Measurements from ENCODE around the gene CDC45.

The CDC45 gene

DNA sequence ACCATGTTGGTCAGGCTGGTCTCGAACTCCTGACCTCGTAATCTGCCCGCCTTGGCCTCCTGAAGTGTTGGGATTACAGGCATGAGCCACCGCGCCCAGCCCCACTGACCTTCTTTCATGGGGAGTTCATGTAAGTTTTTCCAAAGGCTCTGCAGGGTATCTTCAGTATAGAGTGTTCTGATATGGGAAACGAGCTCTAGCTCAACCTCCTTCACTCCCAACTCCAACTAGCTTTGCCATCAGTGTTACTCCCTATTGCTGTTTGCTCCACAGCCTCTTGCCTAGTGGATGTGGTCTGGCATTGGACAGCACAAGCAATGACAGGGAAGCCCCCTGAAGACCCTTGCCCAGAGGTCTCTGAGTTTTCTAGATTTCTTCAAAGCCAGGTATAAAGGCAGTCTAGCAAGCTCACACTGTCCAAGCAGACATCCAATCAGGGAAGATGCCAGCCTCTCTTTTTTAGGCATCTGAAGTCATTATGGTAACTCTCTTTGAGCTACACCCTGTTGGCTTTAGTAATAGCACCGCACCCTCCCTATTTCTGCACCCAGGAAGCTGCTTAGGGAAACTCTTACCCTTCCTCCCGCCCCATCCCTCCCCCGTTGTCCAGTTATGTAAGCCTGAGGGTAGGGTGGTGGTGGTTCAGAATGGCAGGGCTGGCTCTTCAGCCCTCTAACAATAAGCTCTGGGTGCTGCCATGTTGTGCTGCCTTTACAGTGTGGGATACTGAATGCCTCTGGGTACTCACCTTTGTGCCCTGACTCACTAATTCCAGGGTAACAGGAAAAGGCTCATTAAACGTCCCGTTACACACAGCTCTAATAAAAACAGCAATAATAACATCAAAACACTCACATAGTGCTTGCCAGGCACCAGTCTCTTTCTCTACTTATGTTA is 85.9 kb downstream of the CDC45 start:
- DNase-seq, result no peak

DNA sequence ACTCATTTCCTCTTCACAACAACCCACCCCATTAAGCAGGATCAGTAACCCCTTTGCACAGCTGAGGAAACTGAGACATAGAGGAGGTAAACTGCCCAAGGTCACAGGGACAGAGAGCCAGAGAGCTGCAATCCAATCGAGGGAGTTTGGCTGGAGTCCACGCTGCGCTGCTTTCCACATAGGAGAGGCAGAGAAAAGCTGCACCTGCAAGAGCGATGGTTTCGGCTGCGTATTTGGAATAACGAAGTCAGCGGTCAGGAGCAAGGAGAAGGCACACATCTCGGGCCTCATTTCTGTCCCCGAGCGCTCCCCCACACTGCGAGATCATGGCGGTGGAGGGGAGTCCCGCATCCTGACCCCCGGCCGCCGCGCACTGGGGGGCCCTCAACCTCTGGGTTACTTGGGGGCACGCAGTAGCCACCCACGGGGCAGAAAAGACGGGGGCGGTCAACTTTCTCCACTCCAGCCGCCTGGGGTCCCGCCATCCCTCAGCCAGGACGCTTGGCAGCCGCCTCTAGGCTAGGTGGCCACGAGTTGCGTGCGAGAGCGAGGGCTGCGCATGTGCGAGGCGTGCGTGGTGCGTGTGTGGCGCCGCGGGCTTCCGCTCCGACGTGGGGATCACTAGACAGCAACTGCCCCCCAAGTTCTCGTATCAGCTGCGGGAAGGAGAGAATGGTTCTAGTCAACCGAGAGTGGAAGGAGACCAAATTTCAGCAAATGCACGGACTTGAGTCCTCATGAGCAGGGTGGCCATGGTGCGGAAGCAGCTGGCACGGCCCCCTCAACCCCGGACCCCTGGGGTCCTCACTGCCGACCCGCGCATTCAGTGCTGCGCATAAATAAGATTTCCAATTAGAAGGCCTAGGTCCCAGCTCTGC is 86.8 kb downstream of the CDC45 start:
- no peak for DNase-seq

DNA sequence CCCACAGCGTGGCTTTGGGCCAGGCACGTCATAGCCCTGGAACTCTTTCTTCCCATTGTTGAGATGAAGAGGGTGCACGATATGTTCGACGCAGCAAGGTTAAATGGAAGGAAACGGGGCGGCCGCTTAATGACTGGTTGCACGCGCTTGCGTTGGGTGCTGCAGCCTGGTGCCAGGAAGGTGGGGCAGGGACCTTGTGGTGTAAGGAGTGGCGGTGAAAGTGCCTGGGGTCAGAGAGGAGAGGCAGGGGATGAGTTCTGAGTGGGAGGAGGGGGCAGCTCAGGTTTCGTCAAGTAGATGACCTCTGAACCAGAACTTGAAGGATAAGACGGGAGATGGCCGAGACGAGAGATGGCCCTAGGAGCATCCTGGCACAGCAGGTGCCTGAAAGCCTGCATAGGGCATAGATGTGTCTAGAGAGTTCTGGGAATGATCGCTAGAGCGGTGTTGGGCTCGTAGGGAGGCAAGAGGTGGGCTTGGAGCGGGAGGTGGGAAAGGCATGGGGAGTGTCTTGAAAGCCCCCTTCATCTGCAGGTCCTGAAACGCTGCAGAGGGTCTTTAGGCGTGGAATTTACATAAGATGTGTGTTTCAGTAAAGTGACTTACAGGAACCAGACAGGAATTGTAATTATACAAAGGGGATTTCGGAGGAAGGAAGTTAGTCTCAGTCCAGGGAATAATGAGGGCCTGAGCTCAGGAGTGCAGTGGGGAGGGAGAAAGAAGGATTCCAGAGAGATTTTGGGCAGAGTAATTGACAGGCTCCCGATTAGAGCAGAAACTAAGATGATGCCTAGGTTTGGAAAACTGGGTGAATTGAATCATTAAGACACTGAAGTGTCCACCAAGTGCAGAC is 87.7 kb downstream of the CDC45 start:
- no peak for DNase-seq

DNA sequence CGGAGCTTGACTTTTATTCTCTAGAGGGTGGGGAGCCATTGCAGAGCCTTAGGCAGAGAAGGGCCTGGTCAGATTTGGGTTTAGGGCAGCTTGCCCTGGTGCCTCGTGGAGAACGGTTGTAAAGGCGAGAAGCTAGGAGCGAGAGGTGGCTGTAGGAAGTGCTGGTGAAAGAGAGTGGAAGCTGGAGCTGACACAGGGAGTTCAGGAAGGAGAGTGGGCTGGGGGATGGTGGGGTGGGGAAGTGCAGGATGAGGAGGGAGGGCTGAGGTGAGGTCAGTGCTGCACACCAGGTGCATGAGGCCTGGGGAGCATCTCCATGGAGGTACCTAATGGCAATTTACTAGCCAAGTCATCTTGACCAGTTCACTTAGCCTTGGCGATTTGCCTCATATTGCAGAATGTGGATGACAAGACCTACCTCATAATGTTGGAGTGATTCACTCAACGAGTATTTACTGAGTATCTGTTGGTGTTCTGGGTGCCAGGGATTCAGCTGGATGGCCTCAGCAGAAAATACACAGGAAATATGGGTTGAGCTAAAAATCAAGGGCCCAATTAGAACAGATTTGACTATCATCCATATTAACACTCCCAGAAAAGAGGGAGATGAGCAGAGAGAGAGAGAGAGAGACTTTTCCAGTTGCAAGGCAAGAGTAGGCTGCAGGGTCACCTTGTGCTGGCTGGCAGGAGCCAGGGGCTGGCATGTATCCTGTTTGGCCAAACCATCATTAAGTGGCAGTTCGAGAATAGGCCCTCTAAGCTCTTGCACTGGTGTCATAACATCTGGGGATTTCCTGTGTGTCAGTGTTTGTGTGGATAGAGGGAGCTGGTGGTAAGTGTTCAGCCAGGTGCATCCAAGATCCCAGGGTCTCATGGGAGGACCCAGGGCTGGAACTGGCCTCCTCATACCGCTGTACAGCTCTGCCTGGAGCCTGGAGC is 88.9 kb downstream of the CDC45 start:
- DNase-seq, result peak; percentile 73

DNA sequence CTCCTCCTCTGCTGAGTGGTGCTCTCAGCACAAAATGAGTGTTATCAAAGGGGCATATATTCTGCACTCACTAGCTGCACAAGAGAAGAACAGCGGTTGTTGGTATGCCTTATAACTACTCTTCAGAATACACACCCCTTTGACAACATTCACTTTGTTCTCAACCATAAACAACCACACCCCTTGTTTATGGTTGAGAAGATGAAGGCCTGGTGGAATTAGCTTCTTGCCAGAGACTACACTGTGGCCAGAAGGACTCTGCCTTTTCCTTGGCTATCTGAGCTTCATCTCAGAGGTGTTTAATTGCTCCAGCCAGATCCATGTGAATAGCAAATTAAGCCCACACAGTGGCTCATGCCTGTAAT is 89.5 kb downstream of the CDC45 start:
- no peak for DNase-seq

DNA sequence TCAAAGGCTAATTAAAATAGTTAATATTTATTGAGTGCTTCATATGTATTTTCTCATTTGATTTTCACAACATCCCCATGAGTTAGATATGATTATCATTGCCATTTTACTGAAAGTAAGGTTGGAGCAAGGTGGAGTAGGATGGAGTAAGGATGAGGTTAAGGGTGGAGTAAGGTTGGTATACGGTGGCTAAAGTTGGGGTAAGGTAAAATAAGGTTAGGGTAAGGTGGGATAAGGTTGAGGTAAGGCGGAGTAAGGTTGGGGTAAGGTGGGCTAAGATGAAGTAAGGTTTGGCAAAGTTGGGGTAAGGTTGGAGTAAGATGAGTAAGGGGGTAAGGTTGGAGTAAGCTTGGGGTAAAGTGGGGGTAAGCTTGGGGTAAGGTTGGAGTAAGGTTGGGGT is 90.3 kb downstream of the CDC45 start:
- DNase-seq, result no peak
